NAMALWA (cell line): ENCODE data around the gene CIZ1.

Experiments used
- DNase-seq: peaks from one replicate; pipeline ENCODE4 v3.0.0-alpha.2; 2015; ENCODE audit warnings: low spot score

The CIZ1 gene

DNA sequence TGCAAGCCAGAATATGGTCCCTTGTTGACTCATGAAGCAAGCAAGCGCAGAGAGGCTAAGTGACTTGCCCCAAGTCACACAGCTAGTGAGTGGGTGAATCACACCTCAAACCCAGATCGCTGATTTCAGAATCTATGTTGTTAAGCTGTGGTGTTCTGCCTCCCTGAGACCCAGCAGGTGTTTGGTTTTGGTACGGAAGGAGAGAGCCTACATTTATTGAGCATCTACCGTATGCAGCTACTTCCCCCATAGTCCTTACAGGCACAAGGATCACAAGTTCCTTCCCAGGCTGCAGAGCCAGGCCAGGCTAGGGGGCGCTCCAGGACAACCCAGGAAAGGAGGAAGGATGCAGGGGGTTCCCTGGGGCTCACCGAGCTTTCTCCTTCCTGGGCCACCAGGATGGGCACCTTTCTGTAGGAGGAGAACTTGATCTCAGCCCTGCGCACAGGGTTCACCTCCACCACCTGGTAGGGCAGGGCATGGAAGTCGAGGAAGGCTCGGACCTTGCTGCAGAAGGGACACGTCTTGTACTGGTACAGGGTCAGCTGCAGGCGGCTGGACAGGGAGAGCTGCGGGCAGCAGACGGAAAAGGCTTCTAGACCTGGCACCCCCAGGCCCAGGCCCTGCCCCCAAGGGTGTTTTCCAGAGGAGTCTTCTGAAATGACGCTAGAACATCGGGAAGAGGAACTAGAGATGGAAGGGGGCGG, 66.3 kb downstream of the CIZ1 start:
- DNase-seq = peak; percentile 43

DNA sequence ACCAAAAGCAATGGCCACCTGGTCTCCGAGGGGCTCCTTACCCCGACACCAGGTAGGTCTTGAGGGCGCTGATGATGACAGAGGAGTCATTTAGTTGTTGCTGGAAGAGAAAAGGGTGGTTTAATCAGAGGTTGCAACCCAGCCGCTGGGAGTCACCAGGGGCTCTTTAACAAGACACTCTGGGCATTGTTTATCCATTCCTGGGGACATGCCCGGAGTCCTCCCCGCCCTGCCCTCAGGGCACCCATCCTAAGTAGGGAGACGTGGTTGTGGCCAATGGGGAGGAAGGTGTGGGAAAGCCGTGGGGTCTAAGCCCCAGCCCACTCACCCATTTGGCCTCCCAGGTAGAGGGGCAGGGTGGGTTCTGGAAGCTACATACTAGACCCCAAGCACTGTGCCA, 66.9 kb downstream of the CIZ1 start:
- no peak for DNase-seq

DNA sequence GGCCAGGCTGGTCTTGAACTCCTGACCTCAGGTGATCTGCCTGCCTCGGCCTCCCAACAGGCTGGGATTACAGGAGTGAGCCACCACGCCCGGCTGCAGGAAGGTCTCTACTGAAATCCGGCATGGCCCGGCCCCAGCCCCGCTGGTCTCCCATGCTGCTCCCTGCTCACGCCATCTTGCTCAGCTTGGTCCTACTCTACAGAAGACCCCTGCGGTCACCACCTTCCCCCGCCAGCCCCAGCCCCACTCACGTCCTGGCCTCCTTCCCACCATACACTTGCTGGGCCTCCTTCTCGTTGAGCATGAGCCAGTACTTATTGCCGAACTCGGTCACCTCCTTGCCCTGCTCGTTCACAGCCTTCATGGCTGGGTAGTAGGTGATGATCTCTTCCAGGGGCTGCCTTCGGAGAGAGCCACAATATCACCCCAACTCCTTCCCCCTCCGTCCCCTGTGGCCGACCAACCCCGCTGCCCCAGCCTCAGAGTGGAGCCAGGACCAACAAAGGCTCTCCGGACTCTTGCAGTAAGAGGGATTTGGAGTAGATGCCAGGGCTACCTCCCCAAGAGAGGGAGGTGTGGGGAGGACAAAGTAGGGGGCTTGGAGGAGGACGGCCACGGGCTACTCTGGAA, 67.8 kb downstream of the CIZ1 start:
- no peak for DNase-seq

DNA sequence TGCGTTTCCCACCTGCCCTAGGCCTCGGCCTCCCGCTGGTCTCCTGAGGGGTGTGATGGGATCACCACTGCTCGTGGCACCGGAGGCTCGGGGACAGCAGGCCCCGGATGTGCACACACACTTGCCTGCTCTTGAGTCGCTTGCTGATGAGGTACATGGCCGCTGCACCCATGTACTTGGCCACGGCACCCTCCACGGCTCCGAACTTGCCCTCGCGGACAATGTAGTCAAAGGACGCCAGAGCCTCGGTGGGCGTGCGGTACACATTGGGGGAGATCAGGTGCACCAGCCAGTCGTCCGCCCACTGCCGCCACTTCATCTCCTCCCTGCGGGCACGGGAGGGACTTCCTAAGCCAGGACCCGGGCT, 68.6 kb downstream of the CIZ1 start:
- DNase-seq = no peak

DNA sequence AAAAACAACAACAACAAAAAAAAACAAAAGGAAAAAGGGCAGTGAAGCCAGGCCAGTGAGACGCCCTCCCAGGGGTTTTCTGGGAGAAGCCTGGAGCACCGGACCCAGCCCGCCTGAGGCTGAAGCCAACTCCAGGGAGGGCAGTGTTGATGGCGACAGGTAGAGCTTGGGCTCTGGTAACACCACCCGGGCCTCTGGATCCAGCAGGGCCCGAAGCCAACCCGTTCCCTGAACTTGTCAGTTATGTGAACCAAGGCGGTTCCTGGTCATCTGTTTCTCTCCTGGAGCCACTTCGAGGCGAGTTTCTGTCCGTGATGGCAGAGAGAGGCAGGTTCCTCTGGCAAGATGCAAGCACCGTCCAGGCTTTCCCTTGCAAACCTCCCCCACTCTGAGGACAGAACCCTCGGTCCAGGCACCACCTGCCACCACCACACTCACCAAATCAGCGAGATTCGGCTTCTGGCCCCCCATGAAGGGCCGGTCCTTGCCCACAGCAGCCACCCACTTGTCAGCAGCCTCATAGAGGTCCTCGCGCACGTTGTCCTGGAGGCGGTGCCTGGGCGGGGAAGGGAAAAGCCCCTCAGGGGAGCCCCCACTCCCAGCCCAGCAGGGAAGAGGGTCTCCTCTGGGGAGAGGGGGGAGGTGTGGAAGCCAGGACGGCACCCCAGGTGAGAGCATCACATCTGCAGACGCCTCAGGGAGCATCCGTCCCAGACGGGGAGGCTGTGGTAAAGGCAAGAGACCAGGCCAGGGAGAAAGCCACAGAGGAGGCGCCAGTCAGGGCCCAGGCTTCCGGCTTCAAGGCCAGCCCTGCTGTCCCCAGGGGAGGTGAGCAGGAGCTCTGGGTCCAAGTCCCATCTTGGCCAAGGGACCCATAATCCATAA, 69.2 kb downstream of the CIZ1 start:
- no peak for DNase-seq

DNA sequence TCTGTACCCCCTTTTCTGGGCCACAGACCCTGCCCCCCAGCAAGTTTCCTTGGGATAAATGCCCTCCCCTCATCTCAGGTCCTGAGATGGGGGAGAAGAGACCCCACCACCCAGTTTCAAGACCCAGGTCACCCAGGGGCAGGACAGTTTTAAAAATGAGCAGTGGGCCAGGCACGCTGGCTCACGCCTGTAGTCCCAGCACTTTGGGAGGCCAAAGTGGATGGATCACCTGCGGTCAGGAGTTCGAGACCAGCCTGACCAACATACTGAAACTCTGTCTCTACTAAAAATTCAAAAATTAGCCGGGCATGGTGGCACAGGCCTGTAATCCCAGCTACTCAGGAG, 69.9 kb downstream of the CIZ1 start:
- no peak for DNase-seq

DNA sequence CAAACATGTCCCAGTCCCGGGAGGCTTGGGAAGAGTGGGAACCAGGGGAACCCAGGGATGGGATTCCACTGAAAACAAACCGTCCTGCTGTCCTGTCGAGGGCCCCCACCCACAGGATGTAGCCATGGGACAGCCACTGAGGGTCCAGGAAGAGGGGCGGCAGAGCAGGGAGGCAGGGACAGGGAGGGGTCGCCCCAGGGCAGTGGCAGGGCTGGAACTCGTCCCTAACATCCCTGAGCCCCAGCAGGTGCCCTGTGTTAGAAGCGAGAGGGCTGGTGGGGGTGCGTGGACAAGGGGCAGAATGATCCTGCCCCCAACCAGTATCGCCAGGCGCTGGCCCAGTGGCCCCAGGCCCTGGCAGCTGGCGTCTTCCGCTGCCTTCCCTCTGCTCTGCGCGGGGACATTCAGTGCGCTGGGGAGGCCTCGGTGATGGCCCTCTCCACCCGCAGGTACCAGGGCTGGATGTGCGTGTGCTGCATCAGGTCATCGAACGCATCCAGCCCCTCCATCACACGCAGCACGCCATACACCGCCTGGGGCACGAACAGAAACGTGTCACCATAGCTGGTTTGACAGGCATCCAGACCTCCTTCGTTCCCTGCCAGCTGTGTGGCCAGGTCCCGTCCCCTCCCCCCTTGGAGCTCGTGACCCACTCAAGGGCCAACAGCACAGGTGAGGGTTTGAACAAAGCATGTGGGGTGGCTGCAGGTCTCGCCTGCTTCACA, 70.5 kb downstream of the CIZ1 start:
- DNase-seq = no peak

DNA sequence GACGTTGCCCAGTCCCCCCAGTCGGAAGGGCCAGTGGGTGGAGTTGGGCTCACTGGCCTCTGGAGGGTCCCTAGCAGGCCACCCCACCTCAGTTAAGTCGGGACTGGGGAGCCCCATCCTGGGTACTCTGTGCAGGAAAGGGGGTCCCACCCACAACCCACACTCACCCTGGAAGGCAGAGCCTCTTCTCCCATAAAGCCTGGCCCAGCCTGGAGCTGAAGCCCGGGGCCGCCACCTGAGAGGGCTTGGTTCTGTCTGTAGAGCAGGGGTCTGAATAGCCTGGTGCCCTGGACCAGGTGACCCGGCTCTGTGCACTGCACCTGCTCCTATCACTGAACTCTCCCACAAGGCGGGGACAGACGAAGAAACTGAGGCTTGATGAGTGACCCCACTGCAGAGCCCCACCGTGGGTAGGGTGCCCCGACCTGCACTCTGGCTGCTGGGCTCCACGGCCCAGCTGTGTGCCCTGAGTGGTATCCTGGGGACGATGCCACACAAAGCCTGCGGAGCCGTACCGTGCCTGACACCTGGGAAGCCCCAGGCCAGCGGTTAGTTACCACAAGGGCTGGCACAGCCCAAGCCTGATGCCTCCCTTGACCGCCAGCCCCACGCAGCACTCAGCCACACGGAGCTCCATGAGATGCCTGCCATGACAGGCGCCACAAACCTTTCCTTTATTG, 71.2 kb downstream of the CIZ1 start:
- DNase-seq = no peak

DNA sequence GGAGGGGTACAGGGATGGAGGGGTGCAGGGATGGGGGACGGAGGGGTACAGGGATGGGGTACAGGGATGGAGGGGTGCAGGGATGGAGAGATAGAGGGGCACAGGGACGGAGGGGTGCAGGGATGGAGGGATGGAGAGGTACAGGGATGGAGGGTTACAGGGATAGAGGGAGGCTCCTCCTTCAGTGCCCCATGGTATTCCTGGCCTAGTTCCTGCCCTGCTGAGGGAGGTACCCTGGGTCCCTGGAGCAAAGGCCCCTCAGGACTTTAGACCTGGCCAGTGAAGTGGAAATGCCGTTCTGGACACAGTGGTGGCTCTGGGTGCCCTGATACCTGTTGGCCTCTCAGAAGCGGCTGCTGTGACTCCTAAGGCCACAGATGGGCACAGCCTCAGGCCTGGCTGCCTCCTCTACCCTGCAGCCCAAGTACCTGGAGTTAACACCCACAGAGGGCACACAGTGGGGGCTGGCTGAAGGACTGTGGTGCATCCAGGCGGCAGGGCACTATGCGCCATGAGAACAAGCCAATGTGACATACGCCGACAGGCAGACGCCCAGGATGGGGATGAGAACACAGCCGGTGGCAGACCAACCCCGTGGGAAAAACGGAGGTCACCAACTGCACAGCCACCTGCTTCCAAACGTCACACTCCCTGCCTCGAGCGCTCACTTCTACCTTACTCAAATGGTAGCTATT, 72.3 kb downstream of the CIZ1 start:
- DNase-seq = peak; percentile 36

DNA sequence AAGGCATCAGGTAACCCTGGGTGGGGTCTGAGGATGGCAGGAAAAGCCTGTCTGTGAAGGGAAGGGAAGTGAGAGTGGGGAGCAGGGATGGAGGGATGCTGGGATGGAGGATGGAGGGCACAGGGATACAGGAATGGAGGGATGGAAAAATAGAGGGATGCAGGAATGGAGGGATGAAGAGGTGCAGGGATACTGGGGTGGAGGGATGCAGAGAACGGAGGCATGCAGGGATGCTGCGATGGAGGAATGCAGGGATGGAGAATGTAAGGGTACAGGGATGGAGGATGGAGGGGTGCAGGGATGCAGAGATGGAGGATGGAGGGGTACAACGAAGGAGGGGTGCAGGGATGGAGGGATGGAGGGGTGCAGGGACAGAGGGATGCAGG, 72.9 kb downstream of the CIZ1 start:
- no peak for DNase-seq

DNA sequence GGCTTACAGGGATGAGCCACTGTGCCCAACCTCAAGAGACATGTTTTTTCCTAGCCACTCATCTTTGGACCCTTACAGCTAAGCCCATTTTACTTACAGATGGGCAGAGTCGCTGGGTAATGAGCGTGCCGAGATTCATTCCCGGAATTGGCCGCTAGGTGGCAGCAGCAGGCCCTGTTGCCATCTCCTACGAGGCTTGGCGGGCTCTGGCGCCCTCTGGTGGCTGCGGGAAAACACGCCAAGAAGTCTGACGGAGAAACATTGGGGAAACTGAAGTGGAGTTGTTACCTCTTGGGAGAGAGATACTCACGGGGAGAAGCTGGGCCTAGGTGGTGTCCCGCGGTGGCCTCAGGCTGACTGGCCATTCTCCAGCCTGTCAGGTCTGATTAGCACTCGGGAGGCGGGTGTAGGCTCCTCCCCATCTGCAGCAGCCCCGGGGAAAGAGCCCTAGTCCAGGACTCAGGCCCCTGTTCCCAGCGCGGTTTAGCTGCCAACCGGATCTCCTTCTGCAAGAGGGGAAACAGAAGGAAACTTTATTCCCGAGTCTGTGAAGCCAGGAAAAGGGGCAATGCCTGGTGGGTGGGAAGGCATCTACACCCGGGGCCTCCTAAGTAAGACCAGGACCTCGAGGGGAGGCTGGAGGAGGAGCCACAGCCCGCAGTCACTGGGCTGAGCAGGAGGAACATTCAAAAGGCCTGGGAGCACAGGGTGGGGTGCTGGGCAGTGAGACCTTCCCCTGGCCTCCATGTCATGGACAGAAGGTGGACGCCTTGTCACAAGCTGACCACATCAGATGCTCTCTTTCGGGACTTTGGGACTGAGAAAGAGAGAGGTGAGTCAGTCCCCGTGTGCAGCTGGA, 73.5 kb downstream of the CIZ1 start:
- peak; percentile 95 for DNase-seq

DNA sequence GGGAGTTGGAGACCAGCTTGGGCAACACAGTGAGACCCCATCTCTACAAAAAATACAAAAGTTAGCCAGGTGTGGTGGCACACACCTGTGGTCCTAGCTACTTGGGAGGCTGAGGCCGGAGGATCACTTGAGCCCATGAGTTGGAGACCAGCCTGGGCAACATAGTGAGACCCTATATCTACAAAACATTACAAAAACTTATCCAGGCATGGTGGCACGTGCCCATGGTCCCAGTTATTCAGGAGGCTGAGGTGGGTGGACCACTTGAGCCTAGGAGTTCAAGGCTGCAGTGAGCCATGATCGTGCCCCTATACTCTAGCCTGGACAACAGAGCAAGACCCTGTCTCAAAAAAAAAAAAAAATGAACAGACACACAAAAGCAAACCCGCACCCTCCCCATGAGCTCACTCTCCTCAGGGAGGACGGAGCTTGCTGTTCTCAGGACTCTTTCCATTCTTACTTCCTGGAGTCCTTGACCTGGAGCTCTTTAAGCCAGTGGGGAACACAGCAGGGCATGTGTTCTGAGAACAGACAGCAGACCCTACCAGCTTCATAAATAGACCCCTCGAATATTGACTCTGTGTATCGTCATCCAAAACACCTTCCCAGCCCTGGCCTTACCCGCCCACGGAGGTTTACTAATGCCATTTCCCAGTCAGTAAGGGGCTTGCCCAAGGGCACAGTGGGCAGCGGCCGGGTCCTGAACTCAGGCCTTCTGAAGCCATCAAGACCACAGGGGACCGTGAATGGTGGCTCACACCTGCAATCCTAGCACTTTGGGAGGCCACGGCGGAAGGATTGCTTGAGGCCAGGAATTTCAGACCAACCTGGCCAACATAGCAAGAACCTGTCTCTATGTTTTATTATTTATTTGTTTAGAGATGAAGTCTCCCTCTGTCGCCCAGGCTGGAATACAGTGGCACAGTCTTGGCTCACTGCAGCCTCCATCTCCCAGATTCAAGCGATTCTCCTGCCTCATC, 75.0 kb downstream of the CIZ1 start:
- DNase-seq = no peak
